GM18526 (cell line): ENCODE data around the gene NFATC4.

ENCODE experiments used
- POLR2A ChIP-seq: IDR thresholded peaks from 3 replicates; pipeline ENCODE4 v1.6.1; 2011; ENCODE audit not compliant: insufficient read length; ENCODE audit errors: extremely low read depth

The NFATC4 gene

GRCh38 chr14:24406416-24406815 lies 38.4 kb downstream of the NFATC4 start:
- no peak for TF ChIP-seq POLR2A

- TF ChIP-seq POLR2A = no peak
Measured at GRCh38 chr14:24407608-24408325, 39.8 kb downstream of the NFATC4 start.

DNA sequence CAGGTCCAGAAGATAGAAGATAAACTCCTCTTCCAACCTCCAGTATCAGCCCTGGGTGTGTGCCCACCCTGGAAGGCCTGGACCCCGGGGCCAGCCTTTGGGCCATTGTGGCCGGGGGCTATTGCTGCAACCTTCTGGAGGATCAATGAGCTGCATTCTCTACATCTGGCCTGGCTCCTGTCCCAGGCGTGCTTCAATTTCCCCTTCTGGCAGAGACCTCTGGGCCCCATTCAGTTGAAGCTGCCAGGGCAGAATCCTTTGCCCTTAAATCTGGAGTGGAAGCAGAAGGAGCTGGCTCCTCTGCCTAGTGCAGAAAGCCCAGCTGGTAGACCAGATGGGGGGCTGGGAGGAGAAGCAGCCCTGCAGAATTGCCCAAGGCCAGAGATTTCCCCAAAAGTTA lies 40.8 kb downstream of the NFATC4 start:
- TF ChIP-seq POLR2A = no peak

- no peak for TF ChIP-seq POLR2A
Measured at GRCh38 chr14:24409192-24409591, 41.2 kb downstream of the NFATC4 start.

DNA sequence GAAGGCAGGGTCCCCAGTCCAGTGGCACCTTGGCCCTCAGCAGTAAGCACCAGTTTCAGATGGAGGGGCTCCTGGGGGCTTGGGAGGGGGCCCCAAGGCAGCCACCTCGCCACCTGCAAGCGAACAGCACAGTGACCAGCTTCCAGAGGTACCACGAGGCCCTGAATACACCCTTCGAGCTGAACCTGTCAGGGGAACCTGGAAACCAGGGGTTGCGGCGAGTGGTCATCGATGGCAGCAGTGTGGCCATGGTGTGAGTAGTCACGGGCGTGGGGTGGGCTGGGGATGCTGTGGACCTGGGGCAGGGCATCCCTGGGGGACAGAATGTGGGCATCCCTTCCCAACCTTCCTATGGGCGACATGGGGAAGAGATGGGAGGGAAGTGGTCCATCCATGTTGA lies 42.0 kb downstream of the NFATC4 start:
- no peak for TF ChIP-seq POLR2A

DNA sequence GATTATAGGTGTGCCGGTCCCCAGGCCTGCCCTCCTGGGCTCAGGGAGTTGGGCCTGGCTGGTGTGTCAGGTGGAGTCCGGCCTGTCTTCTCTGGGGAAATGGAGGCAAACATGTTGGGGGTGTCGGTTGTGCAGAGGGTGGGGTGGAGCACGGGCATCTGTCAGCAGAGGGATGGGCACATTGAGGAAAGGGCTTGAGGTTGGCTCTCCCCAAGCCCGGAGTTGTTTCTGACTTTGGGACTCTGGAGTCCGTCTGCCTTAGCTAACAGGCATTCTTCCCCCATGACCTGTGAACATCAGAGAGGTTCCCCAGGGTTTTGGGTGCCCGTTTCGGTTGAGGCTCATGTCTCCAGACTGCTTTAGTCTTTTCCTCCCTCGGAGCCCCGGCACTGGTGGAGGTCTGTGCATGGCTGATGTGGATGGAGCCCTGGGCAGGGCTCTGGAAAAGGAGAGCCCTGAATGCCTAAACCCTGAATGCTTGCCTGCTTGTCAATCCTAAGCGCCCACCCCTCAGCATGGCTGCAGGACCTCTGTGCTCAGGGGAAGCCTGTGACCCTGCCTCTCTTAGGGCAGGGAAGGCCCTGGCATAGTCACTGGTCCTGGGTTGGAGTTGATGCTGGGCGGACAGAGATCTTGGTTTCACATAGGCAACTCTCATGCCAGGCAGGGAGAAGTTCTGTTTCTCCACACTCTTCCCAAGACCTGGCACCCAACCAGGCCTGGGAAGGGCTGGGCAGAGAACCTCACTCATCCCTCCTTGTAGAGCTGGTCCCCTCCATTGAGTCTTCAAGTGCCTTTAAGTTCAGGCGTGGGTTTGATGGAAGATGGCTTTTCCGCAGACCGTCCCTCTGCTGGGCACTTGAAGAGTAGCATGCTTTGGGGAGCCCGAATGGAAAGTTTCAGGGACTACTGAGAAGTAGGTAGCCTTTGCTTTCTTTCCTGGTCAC lies 43.7 kb downstream of the NFATC4 start:
- TF ChIP-seq POLR2A = no peak

DNA sequence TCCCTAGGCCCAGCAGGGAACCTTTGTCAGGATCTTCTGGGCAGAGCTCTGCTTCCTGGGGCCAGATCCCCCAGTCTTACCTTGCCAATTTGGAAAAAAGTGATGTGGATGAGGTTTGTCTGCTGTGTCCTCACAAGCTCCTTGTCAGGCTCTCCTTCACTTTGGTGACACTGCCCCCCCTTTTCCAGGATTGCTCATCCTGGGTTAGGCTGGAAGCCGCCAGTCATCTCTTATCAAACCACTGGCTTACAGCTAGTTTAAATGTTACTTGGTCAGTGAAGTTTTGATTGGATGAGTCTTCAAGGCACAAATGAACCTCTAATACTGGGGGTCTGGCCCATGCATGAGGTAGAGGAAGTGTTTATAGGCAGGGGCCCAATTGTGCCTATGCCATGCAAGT lies 46.1 kb downstream of the NFATC4 start:
- no peak for TF ChIP-seq POLR2A

- no peak for TF ChIP-seq POLR2A
Measured at GRCh38 chr14:24414732-24415420, 46.9 kb downstream of the NFATC4 start.

DNA sequence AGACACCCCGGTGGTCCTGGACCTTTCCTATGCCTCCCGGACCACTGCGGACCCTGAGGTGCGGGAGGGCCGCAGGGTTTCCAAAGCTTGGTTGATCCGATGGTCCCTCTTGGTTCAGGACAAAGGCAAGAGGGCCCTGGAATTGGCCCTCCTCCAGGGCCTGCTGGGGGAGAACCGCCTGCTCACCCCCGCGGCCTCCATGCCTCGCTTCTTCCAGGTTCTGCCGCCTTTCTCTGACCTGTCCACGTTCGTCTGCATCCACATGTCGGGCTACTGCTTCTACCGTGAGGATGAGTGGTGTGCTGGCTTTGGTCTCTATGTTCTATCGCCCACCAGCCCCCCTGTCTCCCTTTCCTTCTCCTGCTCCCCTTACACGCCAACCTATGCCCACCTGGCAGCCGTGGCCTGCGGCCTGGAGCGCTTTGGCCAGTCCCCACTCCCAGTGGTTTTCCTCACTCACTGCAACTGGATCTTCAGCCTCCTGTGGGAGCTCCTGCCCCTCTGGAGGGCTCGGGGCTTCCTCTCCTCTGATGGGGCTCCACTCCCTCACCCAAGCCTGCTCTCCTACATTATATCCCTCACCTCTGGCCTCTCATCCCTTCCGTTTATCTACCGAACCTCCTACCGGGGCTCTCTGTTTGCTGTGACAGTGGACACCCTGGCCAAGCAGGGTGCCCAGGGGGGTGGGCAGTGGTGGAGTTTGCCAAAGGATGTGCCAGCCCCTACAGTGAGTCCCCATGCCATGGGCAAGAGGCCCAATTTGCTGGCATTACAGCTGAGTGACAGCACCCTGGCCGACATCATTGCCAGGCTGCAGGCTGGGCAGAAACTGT lies 47.7 kb downstream of the NFATC4 start:
- TF ChIP-seq POLR2A = no peak

- no peak for TF ChIP-seq POLR2A
Measured at GRCh38 chr14:24416254-24416931, 48.4 kb downstream of the NFATC4 start.

DNA sequence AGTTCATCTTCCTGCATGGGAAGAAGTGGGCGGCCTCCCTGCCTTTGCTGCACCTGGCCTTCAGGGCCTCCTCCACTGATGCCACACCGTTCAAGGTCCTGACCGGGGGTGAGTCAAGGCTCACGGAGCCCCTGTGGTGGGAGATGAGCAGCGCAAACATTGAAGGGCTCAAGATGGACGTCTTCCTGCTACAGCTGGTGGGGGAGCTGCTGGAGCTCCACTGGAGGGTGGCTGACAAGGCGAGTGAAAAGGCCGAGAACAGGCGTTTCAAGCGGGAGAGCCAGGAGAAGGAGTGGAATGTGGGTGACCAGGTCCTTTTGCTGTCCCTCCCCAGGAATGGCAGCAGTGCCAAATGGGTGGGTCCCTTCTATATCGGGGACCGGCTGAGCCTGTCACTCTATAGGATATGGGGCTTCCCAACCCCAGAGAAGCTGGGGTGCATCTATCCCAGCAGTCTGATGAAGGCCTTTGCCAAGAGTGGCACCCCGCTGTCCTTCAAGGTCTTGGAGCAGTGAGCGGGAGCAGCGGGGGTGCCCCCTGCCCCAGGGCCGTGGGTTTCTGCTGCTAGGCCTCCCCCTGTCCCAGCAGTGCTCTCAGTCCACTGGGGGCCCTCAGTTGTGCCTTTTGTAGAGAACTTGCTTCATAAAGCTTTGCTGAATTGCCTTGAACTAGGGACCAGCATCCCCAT lies 49.1 kb downstream of the NFATC4 start:
- TF ChIP-seq POLR2A = no peak

DNA sequence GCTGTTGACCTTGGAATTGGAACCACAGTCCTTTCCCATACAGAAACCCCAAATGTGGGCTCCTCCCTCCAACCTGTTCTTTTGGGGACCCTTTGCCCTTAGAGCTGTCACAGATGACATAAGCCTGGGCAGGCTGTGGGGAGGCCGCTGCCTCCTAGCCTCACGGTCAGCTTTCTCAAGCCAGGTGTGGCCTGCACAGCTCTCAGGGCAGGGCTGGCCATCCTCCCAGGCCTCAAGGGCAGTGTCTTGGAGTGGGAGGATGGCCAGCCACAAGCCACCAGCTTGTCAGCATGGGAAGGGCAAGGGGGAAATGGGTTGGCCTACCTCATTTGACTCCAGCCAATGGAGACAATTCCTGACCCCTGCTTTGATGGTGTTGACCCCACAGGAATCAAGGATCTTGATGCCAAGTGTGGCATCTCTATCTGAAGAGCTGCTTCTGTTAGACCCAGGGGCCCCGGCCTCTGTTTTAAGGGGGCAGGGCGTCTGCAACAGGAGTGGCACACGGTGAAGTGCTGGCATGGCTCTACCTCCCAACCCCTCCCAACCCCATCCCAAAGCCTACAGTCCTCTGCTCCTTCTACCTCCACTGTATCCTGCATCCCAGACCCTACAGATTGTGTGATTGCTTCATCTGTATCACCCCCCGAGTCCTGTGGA lies 50.0 kb downstream of the NFATC4 start:
- no peak for TF ChIP-seq POLR2A

DNA sequence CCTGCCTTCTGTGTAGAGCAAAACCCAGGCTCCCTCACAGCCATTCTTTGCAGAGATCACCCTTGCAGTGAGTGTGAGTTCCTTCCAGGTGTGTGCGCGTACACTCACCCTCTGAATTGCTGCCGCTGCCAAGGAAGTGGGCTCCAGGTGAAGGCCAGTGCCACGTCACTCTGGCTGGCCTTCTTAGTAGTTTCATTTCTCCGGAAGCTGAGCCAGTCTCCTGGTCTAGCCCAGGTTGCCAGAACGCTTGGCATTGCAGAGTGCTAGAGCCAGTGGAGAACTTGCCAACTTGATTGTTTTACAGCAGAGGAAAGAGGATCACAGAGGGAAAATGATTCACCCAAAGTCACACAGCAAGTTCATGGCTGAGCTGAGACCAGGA lies 50.5 kb downstream of the NFATC4 start:
- no peak for TF ChIP-seq POLR2A
